Keratinocyte (primary cell): ENCODE data around the gene SNU13. TPM values are rescaled to one million over a fixed set of nuclear protein-coding genes. Genes with fewer than 3 reads are reported as not detected.

Experiments used
- DNase-seq: peaks from one replicate; pipeline ENCODE4 v3.0.0-alpha.2; 2011; ENCODE audit warnings: low read depth, missing footprints, low spot score
- FAIRE-seq: peaks from 2 replicates; lab custom pipeline; 2011; peaks lifted over from hg19 to GRCh38; lab: Jason Lieb, UNC
- H2AFZ ChIP-seq: 2 replicates; pipeline ENCODE4 v1.6.0; 2012; ENCODE audit warnings: low read length, control low read depth, inconsistent platforms; ENCODE audit not compliant: control insufficient read depth
- H3K27ac ChIP-seq: 2 replicates; pipeline ENCODE4 v1.5.1; 2011; ENCODE audit warnings: low read length; ENCODE audit not compliant: control insufficient read depth, insufficient read depth
- H3K27me3 ChIP-seq: 3 replicates; pipeline ENCODE4 v1.6.0; 2011; ENCODE audit warnings: low read length; ENCODE audit not compliant: control insufficient read depth, insufficient read depth; ENCODE audit errors: extremely low read depth
- H3K36me3 ChIP-seq, 2 experiments: 2 replicates in 1 of 2; 3 replicates in 1 of 2; pipeline ENCODE4 v1.5.1; 2011; ENCODE audit warnings: low read length in 2 of 2, mild to moderate bottlenecking in 1 of 2; ENCODE audit not compliant: control insufficient read depth in 2 of 2, insufficient read depth in 2 of 2; ENCODE audit errors: extremely low read depth in 1 of 2
- H3K4me1 ChIP-seq: 3 replicates; pipeline ENCODE4 v1.5.1; 2011; ENCODE audit warnings: low read length; ENCODE audit not compliant: control insufficient read depth, insufficient read depth; ENCODE audit errors: extremely low read depth
- H3K4me2 ChIP-seq: 3 replicates; pipeline ENCODE4 v1.6.0; 2011; ENCODE audit warnings: low read depth, low read length; ENCODE audit not compliant: control insufficient read depth, insufficient read depth; ENCODE audit errors: extremely low read depth
- H3K4me3 ChIP-seq, 3 experiments: fragments of 200-600 bp in 1 of 3; sonication (generic) in 1 of 3; 2 replicates in 2 of 3; 3 replicates in 1 of 3; pipeline ENCODE4 v1.5.1; 2011 to 2016; ENCODE audit warnings: low read length in 3 of 3, mild to moderate bottlenecking in 3 of 3, control low read depth in 2 of 3, inconsistent platforms in 1 of 3, low read depth in 1 of 3, mixed read lengths in 1 of 3, mixed run types in 1 of 3, moderate library complexity in 1 of 3; ENCODE audit not compliant: control insufficient read depth in 2 of 3, insufficient read depth in 2 of 3; ENCODE audit errors: extremely low read depth in 1 of 3
- H3K79me2 ChIP-seq: 2 replicates; pipeline ENCODE4 v1.6.0; 2012; ENCODE audit warnings: low read length; ENCODE audit not compliant: control insufficient read depth, insufficient read depth
- H3K9ac ChIP-seq: 3 replicates; pipeline ENCODE4 v1.6.0; 2011; ENCODE audit warnings: low read length; ENCODE audit not compliant: control insufficient read depth, insufficient read depth; ENCODE audit errors: extremely low read depth
- H3K9me1 ChIP-seq: 3 replicates; pipeline ENCODE4 v1.6.0; 2011; ENCODE audit warnings: low read length; ENCODE audit not compliant: control insufficient read depth, insufficient read depth; ENCODE audit errors: extremely low read depth
- H3K9me3 ChIP-seq: 2 replicates; pipeline ENCODE4 v1.5.1; 2012; ENCODE audit warnings: low read depth, low read length; ENCODE audit not compliant: control insufficient read depth
- H4K20me1 ChIP-seq: 3 replicates; pipeline ENCODE4 v1.6.0; 2011; ENCODE audit warnings: low read length; ENCODE audit not compliant: control insufficient read depth, insufficient read depth; ENCODE audit errors: extremely low read depth
- EZH2 ChIP-seq: IDR thresholded peaks from one replicate; pipeline ENCODE4 v1.6.1; 2012; ENCODE audit warnings: inconsistent platforms, mild to moderate bottlenecking, low read length, moderate library complexity
- dilution Hi-C: fragments of 300-500 bp; cut with MboI; formaldehyde crosslinking; loops from one replicate; pipeline ENCODE4 v1.7.0; 2020; ENCODE audit warnings: low sequenced_read_pairs; ENCODE audit not compliant: extremely low pct_ligation_motif_present
- polyA plus RNA-seq, 5 experiments: library from polyadenylated mRNA; depleted of rRNA in 3 of 5; stranded (reverse) in 3 of 5; stranded (forward) in 1 of 5; unstranded in 1 of 5; fragments of >200 nt; gene quantifications; 1 replicate in 1 of 5; 2 replicates in 3 of 5; 3 replicates in 1 of 5; pipeline versions ENCODE4 v1.2.1 to v1.2.3, GENCODE V29; 2011 to 2012; ENCODE audit warnings: missing spikeins in 2 of 5, low read depth in 1 of 5, low replicate concordance in 1 of 5
- TF ChIP-seq, protein P1 (sequence below), 3 experiments: IDR thresholded peaks in 1 of 3; conservative IDR thresholded peaks in 1 of 3; optimal IDR thresholded peaks in 1 of 3; 2 replicates in 2 of 3; 3 replicates in 1 of 3; pipeline versions ENCODE3 to v1.5.1; 2011; ENCODE audit warnings: low read length in 3 of 3, mild to moderate bottlenecking in 3 of 3, moderate library complexity in 2 of 3, control low read depth in 1 of 3, inconsistent platforms in 1 of 3; ENCODE audit not compliant: insufficient read depth in 2 of 3; ENCODE audit errors: extremely low read depth in 1 of 3

The SNU13 gene
- polyA plus RNA-seq, 1 donor (not counting 4 experiments of a cell fraction or from before 2014, with no cell fraction given): 230 TPM

DNA sequence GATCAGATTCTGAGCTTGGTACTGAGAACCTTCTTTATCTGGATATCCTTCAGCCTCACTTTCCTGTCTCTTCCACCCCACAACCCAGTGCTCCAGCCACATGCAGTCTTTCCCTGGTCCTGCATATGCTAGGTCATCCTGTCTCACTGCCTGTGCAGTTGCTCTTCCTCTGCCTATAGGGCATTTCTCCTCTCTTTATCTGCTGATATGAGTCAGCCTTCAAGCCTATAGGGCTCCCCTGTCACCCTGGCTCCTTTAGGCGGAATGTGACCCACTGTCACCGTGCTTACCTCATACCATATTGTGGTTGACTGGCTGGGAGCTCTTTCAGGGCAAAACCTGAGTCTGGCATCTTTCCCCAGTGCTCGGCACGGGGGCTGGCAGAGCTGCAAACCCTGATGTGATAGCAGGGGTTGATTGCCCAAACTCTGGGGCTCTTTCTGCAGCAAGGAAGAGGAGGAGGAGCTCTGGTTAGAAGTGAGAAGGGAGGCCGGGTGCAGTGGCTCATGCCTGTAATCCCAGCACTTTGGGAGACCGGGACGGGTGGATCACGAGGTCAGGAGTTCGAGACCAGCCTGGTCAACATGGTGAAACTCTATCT is 36.9 kb upstream of the SNU13 start:
- Histone ChIP-seq H3K4me1 (no peaks in the 10 kb centered on the region), H2AFZ (no peak overlapping the region), H3K79me2 (no peaks in the 10 kb centered on the region), H4K20me1 (no peaks in the 10 kb centered on the region), H3K9me1 (no peaks in the 10 kb centered on the region), H3K27ac (no peak overlapping the region), H3K9ac (no peak overlapping the region), H3K4me3 (no peak overlapping the region), H3K27me3 (no peaks in the 10 kb centered on the region), H3K4me2 (no peak overlapping the region), H3K9me3 (no peaks in the 10 kb centered on the region), H3K36me3 (no peaks in the 10 kb centered on the region)
- TF ChIP-seq EZH2: no peak
- TF ChIP-seq, protein P1, sequence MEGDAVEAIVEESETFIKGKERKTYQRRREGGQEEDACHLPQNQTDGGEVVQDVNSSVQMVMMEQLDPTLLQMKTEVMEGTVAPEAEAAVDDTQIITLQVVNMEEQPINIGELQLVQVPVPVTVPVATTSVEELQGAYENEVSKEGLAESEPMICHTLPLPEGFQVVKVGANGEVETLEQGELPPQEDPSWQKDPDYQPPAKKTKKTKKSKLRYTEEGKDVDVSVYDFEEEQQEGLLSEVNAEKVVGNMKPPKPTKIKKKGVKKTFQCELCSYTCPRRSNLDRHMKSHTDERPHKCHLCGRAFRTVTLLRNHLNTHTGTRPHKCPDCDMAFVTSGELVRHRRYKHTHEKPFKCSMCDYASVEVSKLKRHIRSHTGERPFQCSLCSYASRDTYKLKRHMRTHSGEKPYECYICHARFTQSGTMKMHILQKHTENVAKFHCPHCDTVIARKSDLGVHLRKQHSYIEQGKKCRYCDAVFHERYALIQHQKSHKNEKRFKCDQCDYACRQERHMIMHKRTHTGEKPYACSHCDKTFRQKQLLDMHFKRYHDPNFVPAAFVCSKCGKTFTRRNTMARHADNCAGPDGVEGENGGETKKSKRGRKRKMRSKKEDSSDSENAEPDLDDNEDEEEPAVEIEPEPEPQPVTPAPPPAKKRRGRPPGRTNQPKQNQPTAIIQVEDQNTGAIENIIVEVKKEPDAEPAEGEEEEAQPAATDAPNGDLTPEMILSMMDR (optimal IDR thresholded peaks at IDR 0.05 in 1 of 3, IDR thresholded peaks at IDR 0.05 in 1 of 3, conservative IDR thresholded peaks at IDR 0.05 in 1 of 3; ENCODE audit: extremely low read depth in 1 of 3, insufficient read depth in 2 of 3, low read length in 3 of 3): no peak
- DNase-seq: no peak
- dilution Hi-C loops: no loop called here
- FAIRE-seq: peak; percentile 29

DNA sequence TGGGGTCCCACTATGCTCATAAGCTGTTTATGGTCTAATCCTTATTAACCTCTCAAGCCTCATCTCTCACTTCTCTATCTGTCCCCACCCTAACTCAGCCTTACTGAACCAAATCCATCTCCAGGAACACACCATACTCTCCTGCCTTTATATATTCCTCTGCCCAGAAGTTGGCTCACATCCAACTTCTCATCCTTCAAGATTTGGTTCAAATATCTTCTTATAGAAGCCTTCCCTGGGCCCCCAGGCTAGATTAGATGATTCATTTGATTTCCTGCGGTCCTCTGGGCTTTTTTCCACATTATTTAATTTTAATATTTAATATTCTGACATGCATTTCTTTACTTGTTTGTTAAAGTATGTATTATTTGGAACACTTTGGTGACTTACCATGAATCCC is 33.8 kb upstream of the SNU13 start:
- DNase-seq (no peak), FAIRE-seq (no peak)
- TF ChIP-seq, protein P1 (optimal IDR thresholded peaks at IDR 0.05 in 1 of 3, IDR thresholded peaks at IDR 0.05 in 1 of 3, conservative IDR thresholded peaks at IDR 0.05 in 1 of 3; ENCODE audit: extremely low read depth in 1 of 3, insufficient read depth in 2 of 3, low read length in 3 of 3): no peak
- TF ChIP-seq EZH2: no peak
- Histone ChIP-seq H3K9me3 (no peaks in the 10 kb centered on the region), H3K27me3 (no peaks in the 10 kb centered on the region), H3K9me1 (no peaks in the 10 kb centered on the region), H4K20me1 (no peaks in the 10 kb centered on the region), H2AFZ (no peak overlapping the region), H3K9ac (no peak overlapping the region), H3K4me1 (no peaks in the 10 kb centered on the region), H3K4me2 (no peak overlapping the region), H3K36me3 (no peaks in the 10 kb centered on the region), H3K27ac (no peak overlapping the region), H3K4me3 (no peak overlapping the region), H3K79me2 (no peaks in the 10 kb centered on the region)
- dilution Hi-C loops: no loop called here
